ENCODE data around the gene UBAP1. TPM values are rescaled to one million over a fixed set of nuclear protein-coding genes. Genes with fewer than 3 reads are reported as not detected.

Gene UBAP1
- polyA plus RNA-seq, 1 of the 3 experiments (the other 2 are of a cell fraction) = 26.3 TPM

DNA sequence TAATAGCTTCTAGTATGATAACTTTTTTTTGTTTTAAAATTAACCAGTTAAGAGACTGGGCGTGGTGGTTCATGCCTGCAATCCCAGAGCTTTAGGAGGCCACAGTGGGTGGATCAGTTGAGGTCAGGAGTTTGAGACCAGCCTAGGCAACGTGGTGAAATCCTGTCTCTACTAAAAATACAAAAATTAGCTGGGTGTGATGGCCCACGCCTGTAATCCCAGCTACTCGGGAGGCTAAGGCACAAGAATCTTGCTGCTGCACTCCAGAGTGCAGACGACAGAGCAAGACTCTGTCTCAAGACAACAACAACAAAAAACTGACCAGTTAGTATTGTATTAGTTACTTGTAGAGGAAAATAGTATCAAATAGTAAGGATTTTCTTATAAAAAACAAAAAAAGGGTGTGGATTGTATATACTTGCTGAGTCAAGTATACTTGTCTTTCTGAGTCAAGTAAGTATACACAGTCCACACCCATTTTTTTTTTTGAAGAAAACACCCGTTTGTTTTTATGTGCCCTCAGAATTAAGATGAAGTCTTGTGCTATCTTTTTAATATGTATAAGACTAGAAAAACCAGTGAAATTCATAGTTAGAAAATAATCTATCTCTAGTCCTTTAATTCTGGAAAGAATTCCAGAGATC is 25.3 kb downstream of the UBAP1 start:
- Histone ChIP-seq H3K36me3 (replicated peaks in 1 of 2; ENCODE audit: control insufficient read depth in 1 of 2, insufficient read depth in 2 of 2, low read length in 1 of 2) (peaks cover 0 to 10% of the 10 kb centered on the region in 2 experiments), H3K27ac (ENCODE audit: low read depth in 2 of 2, low read length in 1 of 2) (no peak overlapping the region), H3K4me3 (ENCODE audit: low read depth in 2 of 2, low read length in 1 of 2) (no peak overlapping the region), H3K4me1 (ENCODE audit: control insufficient read depth in 1 of 2, insufficient read depth in 2 of 2, low read depth in 1 of 2, low read length in 1 of 2) (no peaks in the 10 kb centered on the region), H3K4me2 (no peak overlapping the region), H3K27me3 (ENCODE audit: insufficient read depth) (no peaks in the 10 kb centered on the region), H3F3A (replicated peaks; ENCODE audit: insufficient read depth) (no peaks in the 10 kb centered on the region), H4K20me1 (ENCODE audit: insufficient read depth) (peaks cover 38% of the 10 kb centered on the region), H3K9ac (no peak overlapping the region), H3K79me2 (ENCODE audit: insufficient read depth) (peaks cover 90% of the 10 kb centered on the region), H2AFZ (ENCODE audit: low read depth) (no peak overlapping the region), H3K9me2 (no peaks in the 10 kb centered on the region), H3K9me3 (no peaks in the 10 kb centered on the region)
- CTCF ChIA-PET = interaction anchor here (1.2 to 1.5 kb wide), 4 partner anchors 12 to 49 kb away, joined by 3 to 4 read pairs (median 4); no protein-coding TSS in a partner anchor
- no peak for DNase-seq
- POLR2A ChIA-PET = no interaction called here
- TF ChIP-seq FOSL2 (IDR thresholded peaks at IDR 0.05; ENCODE audit: borderline replicate concordance, low read depth) (no peak), MAX (IDR thresholded peaks at IDR 0.05; ENCODE audit: low read depth) (no peak), RCOR1 (IDR thresholded peaks at IDR 0.05; ENCODE audit: low read length) (no peak), TCF12 (IDR thresholded peaks at IDR 0.05) (no peak), USF2 (IDR thresholded peaks at IDR 0.05; ENCODE audit: borderline replicate concordance, low read depth, low read length) (no peak), GATA2 (CRISPR knock-in tag; IDR thresholded peaks at IDR 0.05) (no peak), IRF3 (IDR thresholded peaks at IDR 0.05; ENCODE audit: low read depth, low read length) (no peak), NFIC (IDR thresholded peaks at IDR 0.05; ENCODE audit: borderline replicate concordance) (no peak), MEF2A (IDR thresholded peaks at IDR 0.05; ENCODE audit: borderline replicate concordance, low read depth) (no peak), CHD2 (IDR thresholded peaks at IDR 0.05; ENCODE audit: low read length, partially characterized antibody) (no peak)
- 76% methylated on average over 6 of the region's 6 CpGs for WGBS (ENCODE audit: low lambda C conversion rate)

DNA sequence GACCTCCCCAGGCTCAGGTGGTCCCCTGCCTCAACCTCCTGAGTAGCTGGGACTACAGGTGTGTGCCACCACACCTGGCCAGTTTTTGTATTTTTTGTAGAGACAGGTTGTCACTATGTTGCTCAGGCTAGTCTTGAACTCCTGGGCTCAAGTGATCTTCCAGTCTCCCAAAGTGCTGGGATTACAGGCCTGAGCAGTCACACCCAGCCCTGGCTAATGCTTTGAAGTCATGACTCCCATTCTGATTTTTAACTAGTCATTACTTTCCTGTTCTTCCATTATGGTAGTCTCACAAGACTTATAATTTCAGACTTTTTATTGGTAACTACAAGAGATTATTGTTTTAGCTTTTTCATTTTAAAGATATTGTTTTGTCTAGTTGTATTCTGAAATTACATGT is 26.3 kb downstream of the UBAP1 start:
- Histone ChIP-seq H3K4me3 (ENCODE audit: low read depth in 2 of 2, low read length in 1 of 2) (no peak overlapping the region), H3K9me2 (no peaks in the 10 kb centered on the region), H3F3A (replicated peaks; ENCODE audit: insufficient read depth) (no peaks in the 10 kb centered on the region), H2AFZ (ENCODE audit: low read depth) (no peak overlapping the region), H4K20me1 (ENCODE audit: insufficient read depth) (peaks cover 30% of the 10 kb centered on the region), H3K27me3 (ENCODE audit: insufficient read depth) (no peaks in the 10 kb centered on the region), H3K79me2 (ENCODE audit: insufficient read depth) (peaks cover 90% of the 10 kb centered on the region), H3K9me3 (no peaks in the 10 kb centered on the region), H3K4me2 (no peak overlapping the region), H3K36me3 (replicated peaks in 1 of 2; ENCODE audit: control insufficient read depth in 1 of 2, insufficient read depth in 2 of 2, low read length in 1 of 2) (peaks cover 0 to 11% of the 10 kb centered on the region in 2 experiments), H3K9ac (no peak overlapping the region), H3K27ac (ENCODE audit: low read depth in 2 of 2, low read length in 1 of 2) (no peak overlapping the region), H3K4me1 (ENCODE audit: control insufficient read depth in 1 of 2, insufficient read depth in 2 of 2, low read depth in 1 of 2, low read length in 1 of 2) (no peaks in the 10 kb centered on the region)
- POLR2A ChIA-PET = no interaction called here
- CTCF ChIA-PET = interaction anchor here (1.5 kb wide), 1 partner anchor 11 kb away, joined by 4 read pairs; no protein-coding TSS in a partner anchor
- DNase-seq = no peak
- TF ChIP-seq IRF3 (IDR thresholded peaks at IDR 0.05; ENCODE audit: low read depth, low read length) (no peak), REST (IDR thresholded peaks at IDR 0.05; ENCODE audit: low read depth, low read length) (no peak), SMC3 (IDR thresholded peaks at IDR 0.05; ENCODE audit: low read depth, low read length) (no peak), GATA2 (CRISPR knock-in tag; IDR thresholded peaks at IDR 0.05) (no peak), ZBTB33 (IDR thresholded peaks at IDR 0.05; ENCODE audit: borderline replicate concordance, low read depth) (no peak), ELF1 (IDR thresholded peaks at IDR 0.05) (no peak), NRF1 (IDR thresholded peaks at IDR 0.05; ENCODE audit: low read depth, low read length) (no peak), TAF1 (IDR thresholded peaks at IDR 0.05; ENCODE audit: borderline replicate concordance, low read depth, low read length) (no peak)
- TF ChIP-seq, protein P1, sequence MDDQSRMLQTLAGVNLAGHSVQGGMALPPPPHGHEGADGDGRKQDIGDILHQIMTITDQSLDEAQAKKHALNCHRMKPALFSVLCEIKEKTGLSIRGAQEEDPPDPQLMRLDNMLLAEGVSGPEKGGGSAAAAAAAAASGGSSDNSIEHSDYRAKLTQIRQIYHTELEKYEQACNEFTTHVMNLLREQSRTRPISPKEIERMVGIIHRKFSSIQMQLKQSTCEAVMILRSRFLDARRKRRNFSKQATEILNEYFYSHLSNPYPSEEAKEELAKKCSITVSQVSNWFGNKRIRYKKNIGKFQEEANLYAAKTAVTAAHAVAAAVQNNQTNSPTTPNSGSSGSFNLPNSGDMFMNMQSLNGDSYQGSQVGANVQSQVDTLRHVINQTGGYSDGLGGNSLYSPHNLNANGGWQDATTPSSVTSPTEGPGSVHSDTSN (IDR thresholded peaks at IDR 0.05) = no peak

Data from SK-N-SH (cell line).